CD4-positive, alpha-beta T cell treated with Interleukin-15 for 4 hours (primary cell): ENCODE measurements around the gene ZBTB7C.

Experiments used
- DNase-seq: peaks from one replicate; pipeline ENCODE4 v3.0.0-alpha.2; 2020; ENCODE audit warnings: low spot score

Gene ZBTB7C

GRCh38 chr18:48216639-48217257 is 192.4 kb downstream of the ZBTB7C start:
- DNase-seq = no peak

GRCh38 chr18:48215876-48216638 is 193.1 kb downstream of the ZBTB7C start:
- DNase-seq = no peak

DNA sequence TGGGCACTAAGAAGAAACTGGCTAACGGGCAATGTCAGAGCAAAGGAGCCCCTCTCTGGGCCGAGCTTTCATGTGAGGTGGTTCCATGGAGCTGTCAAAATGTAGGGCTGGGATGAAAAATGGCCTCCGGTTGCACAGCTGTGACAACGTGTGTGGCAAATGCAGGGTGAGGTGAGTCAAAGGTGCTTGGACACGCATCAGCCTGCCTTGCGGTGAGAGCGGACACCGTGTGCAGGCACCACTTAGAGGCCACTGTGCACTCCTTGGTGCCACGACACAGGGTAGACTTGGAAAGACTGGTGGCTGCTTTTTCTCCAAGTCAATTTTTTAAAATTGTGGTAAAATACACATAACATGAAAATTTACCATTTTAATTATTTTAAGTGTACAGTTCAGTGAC is 195.4 kb downstream of the ZBTB7C start:
- DNase-seq = no peak

DNA sequence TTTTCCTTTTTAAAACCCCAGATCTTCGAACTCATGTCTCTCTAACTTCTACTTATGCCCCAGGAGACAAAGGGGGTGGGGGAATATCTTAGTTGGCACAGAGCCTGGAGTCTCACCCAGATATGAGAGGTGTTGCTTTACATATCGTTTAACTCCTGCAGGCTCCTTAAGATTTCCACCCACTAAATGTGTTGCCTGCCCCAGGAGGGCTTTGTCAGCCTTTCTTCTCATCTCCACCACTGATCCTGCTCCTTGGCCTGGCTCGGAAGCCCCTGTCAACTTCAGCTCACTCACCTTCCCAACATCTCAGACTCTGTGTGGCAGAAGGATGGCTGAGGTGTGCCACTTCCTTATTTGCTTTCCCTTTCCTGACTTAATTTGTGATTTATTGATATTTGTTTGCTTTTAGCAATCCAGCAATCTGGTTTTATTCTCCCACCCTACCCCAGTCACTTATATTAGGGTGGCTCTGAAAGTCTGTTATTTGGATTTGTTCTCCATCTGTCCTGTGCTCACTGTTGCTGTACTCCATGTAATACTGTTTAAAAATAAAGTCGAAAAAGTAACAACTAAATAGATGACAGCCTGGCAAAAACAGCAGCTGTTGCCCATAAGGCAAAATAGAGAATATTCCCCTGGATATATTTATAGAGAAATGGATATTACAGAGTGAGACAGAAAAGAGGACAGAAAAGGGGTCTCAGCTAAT is 200.6 kb downstream of the ZBTB7C start:
- DNase-seq = no peak

DNA sequence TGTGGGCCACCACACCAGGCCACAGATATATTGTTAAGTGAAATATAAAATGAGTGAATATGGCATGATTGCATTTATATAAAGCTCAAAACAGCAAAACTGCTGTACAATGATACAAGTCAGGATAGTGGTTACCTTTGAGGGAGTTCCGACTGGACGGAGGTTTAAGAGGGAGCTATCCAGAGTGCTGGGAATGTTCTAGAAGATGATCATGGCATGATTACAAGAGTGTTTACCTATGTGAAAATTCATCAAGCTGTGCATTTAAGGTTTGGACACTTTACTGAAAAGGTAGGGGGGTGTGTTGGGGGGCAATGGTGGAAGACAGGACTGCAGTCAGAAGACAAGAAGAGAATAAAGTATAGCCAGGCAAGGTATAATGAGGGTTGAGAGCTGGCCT is 201.4 kb downstream of the ZBTB7C start:
- no peak for DNase-seq

- no peak for DNase-seq
Measured at GRCh38 chr18:48206887-48207286, 202.3 kb downstream of the ZBTB7C start.

GRCh38 chr18:48203961-48204666 is 205.1 kb downstream of the ZBTB7C start:
- no peak for DNase-seq

DNA sequence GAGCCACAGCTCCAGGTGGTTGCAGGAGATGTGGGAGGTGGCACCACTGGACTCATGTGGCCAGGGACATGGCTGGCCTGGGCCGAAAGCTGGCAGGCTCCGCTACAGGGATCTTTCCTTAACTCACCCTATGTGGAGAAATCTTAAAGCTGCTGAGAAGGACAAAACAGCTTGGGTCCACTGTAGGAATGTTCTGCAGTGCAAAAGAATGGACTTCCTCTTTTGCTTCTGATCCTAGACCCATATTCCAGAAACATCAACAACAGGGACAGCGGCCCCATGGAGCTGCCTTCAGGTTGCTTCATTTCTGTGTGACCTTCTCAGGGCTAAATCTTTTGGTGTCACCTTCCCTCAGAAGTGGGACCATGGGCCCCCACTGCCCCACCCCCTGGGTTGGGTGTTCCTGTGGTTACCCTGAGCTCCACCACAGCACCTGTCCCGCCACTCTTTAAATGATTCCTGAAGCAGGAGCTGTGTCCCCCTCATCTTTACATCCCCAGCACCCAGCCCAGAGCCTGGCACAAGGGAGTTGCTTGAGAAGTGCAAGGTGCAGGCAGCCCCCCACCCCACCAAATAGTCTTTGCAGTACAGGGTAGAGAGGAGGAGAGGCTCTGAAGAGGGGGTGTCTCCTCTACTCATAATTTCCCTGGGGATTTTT is 205.8 kb downstream of the ZBTB7C start:
- DNase-seq = no peak

DNA sequence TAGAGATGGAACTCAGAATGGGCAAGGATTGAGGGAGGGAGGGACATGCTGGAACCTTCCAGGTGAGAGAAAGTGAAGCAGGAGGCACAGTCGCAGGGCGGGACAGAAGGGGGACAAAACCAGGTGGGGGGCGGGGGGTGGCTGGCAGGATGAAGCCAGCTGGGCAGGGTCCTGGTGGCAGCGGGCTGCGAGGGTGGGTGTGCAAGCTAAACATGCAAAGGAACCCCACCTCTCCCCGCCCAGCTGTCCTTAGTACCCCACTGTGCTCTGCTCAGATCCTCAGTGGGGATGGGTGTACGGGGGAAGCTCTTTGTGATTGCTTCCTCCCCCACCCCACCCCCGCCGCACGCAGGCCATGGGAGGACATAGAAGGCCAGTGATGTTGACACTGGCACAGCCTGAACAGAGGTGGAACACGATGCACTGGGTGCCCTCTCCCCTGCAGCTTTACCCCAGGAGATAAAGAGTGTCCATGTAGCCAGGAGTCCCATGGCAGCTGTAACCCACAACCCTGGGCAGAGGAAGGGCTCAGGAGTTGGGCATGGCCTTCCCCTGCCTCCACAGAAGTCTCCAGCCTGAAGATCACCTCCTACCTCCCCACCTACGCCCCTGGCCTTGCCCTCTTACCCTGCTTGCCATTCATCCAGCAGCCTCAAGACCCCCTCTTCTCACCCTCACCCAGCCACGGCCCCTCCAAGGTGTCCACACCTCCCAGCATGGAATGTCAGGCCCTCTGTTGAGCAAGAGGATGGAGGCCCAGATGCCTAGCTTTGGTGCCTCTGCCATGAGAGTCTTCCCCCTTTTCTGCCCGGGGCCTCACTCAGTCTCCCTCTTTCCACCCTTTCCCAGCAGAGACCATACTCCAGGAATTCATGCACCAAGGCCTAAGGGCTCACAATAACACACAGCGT is 206.6 kb downstream of the ZBTB7C start:
- DNase-seq = no peak

DNA sequence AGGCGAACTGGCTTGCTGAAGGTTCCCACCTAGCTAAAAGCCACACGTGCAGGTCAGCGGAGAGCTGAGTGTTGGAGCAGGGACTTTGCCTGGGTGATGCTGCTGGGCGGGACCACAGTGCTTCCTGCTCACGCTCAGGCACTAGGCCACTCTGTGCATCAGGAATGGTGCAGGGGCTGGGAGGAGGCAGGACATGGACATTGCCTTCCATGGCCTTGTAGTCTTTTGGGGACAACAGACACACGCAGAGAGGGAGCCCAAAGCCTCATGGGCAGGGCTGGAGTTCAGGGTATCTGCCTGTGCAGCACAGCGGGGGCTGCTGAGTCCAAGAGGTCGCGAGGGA is 207.2 kb downstream of the ZBTB7C start:
- DNase-seq = no peak

- DNase-seq = no peak
Measured at GRCh38 chr18:48201337-48202005, 207.7 kb downstream of the ZBTB7C start.

DNA sequence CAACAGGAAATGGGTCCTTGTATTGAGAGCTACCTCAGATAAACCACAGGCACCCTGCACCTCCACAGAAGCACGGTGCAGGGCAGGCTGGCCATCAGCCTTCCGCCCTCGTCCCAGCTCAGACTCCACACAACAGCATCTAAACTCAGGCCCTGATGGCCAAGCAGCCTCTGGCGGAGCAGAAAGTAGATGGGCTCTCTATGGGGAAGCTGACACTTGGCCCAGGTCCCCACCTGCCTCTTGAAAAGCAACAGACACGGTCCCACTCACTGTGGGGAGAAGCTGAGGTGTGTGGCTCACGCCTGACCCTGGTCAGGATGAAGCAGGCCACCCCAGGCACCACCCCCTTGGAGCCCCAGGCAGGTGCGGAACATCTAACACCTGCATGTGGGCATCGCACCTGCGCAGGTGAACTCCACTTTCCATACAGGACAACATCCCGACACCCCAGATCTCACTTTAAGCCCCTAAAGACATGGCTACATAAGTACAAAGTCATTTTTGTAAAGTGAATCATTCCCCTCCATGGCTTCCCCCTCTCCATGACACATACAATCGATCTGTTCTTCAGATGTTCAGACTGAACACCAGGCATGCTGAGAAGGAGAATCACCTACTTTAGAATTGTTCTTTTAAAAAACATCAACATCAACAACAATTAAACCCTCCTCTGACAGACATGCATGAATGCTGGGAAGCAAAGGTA is 208.4 kb downstream of the ZBTB7C start:
- DNase-seq = no peak

GRCh38 chr18:48199399-48199798 is 209.8 kb downstream of the ZBTB7C start:
- no peak for DNase-seq

DNA sequence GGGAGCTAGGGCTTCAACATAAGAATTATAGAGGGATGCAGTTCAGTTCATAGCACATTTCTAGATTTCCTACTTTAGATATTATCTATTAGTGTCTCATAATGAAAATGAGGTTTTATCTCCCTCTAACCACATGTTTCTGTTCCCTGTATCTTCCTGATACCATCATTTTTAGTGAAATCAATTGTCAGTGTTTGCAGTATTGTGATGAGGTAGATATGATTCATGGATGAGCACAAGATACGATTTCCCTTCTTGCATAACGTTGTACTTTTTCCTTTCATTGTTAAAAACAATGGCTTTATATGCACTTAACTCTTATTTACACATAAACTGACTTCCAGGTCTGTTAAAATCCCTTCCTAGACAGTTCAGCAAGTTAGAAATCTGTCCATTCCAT is 211.4 kb downstream of the ZBTB7C start:
- DNase-seq = no peak

- no peak for DNase-seq
Measured at GRCh38 chr18:48195787-48196186, 213.4 kb downstream of the ZBTB7C start.

- no peak for DNase-seq
Measured at GRCh38 chr18:48194591-48195181, 214.5 kb downstream of the ZBTB7C start.

DNA sequence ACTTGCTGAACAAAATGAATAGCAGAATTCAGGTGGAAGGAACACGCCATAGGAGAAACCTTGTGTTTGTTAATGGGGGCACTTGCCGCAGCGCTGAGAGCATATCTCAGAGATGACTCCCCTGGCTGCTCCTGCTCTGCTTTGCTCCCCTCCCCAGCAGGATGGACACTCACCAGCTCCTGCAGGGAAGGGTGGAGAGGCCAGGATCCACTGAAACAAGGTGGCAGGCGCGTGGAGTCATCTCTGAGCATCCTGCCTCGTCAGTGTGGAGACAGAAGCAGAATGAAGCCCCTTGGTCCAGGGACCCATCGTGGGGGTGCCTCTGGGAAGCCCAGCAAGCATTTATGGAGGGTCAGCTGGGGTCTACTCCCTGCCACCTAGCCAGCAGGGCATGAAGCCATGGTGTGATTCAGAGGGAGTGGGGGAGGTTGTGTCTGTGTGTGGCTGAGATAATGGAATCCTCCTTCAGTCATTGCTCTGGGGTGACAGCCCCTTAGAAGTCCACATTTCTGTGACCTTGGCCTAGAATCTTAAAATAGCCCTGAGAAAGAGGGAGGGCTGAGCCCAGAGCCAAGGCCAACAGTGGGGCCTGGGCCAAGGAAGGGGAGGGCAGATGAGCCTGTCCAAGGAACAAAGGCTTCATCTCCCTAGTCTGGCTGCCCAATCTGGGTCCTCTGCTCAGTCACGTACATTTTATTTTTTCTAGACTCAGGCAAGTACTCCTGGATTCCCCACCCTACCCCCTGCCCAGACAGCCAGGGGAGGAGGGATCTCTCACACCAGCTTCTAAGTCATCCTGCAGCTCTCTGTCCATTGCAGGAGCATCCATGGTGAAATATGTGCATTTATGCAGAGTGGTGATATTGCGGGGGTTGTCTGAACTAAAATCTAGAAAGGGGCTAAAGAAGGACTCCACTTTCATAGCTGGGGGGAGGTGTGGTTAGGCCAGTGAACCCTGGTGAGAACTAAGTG is 215.4 kb downstream of the ZBTB7C start:
- no peak for DNase-seq

- DNase-seq = no peak
Measured at GRCh38 chr18:48192542-48192941, 216.6 kb downstream of the ZBTB7C start.
